Measurements from ENCODE around the gene PRF1. TPM values are rescaled to one million over a fixed set of nuclear protein-coding genes. Genes with fewer than 3 reads are reported as not detected.

Gene PRF1
- total RNA-seq, 1 experiment from 2014 or later = not detected

DNA sequence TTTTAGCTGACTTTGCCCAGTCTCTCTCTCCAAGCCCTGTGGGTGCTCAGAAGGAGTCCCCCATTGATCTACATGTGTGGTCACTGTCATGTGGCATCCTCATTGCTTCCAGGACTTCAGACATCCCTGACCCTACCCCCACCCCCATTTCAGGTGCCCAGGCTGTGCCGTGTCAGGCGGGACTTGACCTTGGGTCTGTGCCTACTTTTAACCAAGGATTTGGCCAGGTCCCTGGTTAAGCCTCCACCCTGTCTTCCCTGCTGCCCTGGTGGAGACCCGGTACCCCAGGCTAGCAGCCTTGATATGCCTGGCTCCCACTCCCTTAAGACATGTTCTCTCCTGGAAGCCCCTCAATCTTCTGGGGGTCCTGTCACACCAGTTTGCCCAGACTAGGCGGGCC is 31.3 kb downstream of the PRF1 start:
- no peak for DNase-seq (ENCODE audit: low read depth, low spot score)
- in situ Hi-C loops (cut with HindIII; ENCODE audit: low pct_unique_long_range_greater_than_20kb, low sequenced_read_pairs) = no loop called here

DNA sequence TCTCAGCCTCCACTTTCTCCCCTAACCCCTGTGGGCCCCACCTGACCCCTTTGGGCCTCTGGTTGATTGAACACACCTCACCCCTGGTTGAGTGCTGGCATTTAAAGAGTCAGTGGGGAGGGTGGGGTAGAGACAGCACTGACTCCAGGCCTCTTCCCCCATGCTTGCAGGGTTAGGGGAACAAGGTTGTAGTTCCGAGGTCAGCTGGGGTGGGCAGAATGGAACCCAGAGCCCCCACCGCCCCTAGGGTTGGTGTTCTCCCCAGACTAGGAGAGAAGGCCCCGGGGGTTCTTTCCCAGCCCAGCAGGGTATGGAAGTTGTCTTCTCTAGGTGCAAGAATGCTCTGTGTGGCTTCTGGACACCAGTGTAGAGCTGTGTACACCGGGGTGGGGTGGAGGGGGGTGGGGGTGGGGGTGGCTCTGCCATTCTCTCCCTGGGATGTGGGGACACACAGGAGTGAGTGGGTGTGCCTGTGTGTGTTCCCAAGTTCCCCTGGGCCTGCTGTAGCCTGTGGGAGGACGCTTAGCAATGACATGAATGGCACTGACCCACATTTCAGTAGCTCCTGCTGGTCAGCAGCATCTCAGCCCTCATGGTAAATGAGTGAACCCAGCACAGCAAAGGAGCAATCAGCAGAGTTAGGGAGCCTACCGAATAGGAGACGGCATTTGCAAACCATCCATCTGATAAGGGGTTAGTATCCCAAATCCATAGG is 33.6 kb downstream of the PRF1 start:
- in situ Hi-C loops (cut with HindIII; ENCODE audit: low pct_unique_long_range_greater_than_20kb, low sequenced_read_pairs) = no loop called here

DNA sequence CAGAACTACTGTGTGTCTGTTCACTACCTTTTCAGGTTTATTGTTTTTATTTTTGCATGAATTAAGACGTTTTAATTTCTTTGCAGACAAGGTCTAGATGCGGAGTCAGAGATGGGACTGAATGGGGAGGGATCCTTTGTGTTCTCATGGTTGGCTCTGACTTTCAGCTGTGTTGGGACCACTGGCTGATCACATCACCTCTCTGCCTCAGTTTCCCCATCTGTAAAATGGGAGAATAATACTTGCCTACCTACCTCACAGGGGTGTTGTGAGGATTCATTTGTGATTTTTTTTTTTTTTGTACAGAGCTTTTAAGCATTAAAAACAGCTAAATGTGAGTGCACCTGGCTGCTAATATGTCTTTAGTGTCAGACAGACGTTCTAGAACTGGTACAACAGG is 34.4 kb downstream of the PRF1 start:
- in situ Hi-C loops (cut with HindIII; ENCODE audit: low pct_unique_long_range_greater_than_20kb, low sequenced_read_pairs) = no loop called here
- no peak for DNase-seq (ENCODE audit: low read depth, low spot score)

More for the DNA sequence above, 33.6 kb downstream of the PRF1 start:
- no peak for DNase-seq (ENCODE audit: low read depth, low spot score)

DNA sequence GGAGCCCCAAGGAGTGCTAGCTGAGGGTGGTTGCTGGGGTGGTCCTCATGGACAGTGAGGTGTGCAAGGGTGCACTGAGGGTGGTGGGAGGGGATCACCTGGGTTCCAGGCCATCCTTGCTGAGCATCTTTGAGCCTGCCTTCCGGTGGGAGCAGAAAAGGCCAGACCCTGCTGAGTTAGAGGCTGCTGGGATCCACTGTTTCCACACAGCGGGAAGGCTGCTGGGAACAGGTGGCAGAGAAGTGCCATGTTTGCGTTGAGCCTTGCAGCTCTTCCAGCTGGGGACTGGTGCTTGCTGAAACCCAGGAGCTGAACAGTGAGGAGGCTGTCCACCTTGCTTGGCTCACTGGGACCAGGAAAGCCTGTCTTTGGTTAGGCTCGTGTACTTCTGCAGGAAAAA is 34.9 kb downstream of the PRF1 start:
- no peak for DNase-seq (ENCODE audit: low read depth, low spot score)
- in situ Hi-C loops (cut with HindIII; ENCODE audit: low pct_unique_long_range_greater_than_20kb, low sequenced_read_pairs) = no loop called here

DNA sequence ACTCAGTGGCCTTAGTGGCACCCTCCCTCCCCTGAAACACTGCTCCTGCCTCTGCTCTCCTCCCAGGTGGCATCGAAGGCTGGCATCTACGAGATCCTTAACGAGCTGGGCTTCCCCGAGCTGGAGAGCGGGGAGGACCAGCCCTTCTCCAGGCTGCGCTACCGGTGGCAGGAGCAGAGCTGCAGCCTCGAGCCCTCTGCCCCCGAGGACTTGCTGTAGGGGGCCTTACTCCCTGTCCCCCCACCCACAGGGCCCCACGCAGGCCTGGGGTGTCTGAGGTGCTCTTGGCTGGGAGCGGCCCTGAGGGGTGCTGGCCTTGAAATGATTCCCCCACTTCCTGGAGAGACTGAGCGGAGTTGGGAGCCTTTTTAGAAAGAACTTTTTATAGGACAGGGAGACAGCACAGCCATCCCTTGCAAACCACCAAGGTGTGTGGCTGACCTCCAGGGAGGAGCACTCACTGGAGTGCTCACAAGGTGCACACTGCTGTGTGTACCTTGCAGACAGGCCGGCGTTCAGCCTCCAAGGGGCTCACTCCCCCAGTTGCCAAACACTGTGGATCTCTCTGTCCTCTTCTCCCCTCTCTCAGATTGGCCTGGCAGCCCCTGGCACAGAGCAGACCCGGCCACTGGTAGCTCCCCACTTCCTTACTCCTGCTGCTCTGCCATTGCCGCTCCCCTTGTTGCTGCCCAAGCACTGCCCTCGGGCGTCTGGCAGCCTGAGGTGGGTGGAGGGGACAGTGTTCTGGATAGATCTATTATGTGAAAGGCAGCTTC is 35.8 kb downstream of the PRF1 start:
- in situ Hi-C loops (cut with HindIII; ENCODE audit: low pct_unique_long_range_greater_than_20kb, low sequenced_read_pairs) = no loop called here
- no peak for DNase-seq (ENCODE audit: low read depth, low spot score)

DNA sequence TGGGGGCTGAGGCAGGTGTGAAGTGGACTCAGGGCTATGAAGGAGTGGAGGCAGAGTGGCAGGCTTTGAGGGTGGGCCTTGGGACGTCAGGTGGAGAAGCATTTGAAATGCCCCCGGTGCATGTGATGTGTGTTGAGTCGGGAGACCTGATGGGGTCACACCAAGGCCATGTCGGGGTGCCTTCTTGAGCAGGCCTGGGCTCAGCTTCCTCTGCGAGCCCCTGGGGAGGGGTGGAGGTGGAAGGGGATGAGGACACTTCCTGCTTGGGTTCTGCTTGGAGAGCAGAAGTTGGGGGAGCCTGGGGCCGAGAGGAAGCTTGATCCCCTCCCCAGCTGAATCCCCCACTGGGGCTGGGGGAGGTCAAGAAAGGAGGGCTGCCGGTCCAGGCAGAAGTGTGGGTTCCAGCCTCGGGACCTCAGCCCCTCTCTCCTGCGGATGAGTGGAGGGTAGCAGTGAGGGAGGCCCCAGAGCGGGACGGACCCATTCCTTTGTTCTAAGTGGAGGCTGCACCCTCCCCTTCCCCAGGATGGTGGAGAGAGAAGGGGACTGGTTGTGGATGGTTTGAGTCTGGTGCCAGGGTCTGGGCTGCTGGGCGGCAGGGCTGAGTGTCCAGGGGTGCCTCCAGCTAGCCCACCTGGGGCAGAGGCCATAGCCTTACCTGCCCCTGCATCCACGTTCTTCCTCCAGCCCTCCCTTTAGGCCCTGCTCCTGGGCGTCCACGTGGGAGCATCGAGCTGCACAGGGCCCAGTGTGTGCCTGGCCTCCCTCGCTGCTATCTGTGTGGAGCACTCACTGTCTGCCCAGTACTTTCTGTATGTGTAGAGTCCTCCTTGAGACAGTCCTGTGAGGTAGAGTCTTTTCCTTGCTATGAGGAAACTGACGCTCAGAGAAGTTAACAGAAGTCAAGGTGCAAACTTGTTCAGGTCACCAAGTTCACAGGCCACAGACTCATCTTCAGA is 36.7 kb downstream of the PRF1 start:
- no peak for DNase-seq (ENCODE audit: low read depth, low spot score)
- in situ Hi-C loops (cut with HindIII; ENCODE audit: low pct_unique_long_range_greater_than_20kb, low sequenced_read_pairs) = no loop called here

DNA sequence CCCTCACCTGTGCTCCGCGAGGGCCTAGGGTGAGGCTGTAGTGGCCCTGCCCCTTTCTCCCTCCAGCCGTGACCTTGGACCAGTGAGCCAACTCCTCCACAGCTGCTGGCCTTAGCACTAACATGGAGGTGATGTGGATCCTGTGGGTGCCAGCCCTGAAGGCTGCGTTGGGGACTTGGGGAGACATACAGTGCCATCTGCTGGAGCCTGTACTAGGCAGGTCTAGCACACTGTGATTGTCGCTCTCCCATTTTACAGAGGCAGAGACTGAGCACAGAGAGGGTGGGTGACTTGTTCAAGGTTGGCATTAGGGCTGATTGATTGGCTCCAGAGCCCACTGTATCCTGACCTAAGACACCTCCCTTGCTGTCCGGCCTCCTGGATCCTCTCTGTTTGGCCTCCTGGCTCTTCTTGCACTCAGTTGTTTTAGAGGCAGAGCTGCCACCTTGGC is 37.6 kb downstream of the PRF1 start:
- no peak for DNase-seq (ENCODE audit: low read depth, low spot score)
- in situ Hi-C loops (cut with HindIII; ENCODE audit: low pct_unique_long_range_greater_than_20kb, low sequenced_read_pairs) = no loop called here

DNA sequence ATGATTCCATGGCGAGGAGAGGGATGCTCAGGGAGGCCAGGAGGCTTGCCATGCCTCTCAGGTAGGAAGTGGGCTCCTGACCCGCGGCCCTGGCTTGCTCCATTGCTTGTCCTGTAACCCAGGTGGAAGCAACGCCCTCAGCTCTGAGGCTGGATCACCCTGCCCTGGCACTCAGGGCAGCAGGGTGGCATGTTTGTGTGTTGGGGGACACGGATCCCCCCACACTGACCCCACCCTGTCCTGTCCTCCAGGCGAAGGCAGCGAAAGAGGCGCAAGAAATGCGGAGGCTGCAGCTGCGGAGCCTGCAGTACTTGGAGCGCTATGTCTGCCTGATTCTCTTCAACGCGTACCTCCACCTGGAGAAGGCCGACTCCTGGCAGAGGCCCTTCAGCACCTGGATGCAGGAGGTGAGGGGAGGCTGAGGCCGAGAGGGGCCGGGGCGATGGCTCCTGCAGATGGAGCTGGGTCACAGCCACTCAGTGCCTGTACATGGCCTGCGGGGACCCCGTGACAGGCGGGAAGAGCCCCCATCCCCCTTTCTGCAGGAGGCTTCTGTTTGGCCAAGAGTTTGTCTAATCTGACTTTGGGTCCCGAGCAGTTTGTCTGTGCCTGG is 38.3 kb downstream of the PRF1 start:
- in situ Hi-C loops (cut with HindIII; ENCODE audit: low pct_unique_long_range_greater_than_20kb, low sequenced_read_pairs) = no loop called here
- DNase-seq (ENCODE audit: low read depth, low spot score) = no peak

DNA sequence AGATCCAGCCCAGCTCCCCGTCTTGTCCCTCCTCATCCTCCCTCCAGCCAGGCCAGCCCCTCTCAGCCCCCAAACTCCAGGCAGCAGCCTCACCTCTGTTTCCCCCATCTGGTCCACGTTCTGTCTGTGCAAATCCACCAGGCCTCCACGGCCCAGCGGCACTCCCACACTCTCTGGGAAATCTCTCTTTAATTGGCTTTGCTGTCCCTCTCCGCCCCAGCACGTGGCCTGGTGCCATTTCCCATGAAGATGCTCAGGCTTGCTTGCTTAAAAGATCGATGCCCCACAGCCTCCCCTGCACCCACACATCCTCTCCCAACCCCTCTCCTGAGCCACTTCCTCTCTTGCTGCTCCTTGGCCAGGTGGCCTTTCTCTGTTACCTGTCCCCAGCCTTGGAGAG is 39.3 kb downstream of the PRF1 start:
- no peak for DNase-seq (ENCODE audit: low read depth, low spot score)
- in situ Hi-C loops (cut with HindIII; ENCODE audit: low pct_unique_long_range_greater_than_20kb, low sequenced_read_pairs) = no loop called here

DNA sequence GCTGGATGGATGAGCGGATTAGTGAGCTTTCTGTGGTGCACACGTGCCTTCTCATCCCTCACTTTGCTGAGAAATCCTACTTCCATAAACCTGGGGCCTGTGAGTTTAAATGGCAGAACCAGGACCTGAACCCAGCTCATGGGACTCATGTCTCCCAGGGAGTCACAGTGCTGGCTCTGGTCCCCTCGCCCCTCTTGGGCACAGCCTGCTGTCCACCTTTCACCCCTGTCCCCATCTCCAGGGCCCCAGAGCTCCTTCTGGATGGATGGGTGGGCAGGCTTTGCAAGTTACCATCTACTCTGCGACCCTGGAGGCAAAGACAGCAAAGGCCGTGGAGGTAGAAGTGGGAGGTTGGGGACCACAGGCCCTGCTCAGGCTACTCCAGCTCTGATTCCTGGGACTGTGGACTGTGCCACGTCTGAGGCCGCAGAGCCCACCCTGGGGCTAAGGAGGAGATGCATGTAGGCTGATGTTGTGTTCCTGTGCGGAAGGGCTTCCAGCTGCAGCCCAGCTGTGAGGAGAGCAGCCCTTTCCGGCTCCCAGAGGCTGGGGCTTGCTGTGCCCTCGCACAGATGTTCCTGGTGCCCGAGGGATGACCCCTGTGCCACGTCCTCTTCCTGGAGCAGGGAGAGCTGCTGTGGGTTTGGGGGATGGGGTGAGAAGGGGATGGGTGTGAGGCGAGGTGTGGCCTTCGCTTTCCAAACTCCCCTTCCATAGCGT is 40.3 kb downstream of the PRF1 start:
- no peak for DNase-seq (ENCODE audit: low read depth, low spot score)
- in situ Hi-C loops (cut with HindIII; ENCODE audit: low pct_unique_long_range_greater_than_20kb, low sequenced_read_pairs) = no loop called here

DNA sequence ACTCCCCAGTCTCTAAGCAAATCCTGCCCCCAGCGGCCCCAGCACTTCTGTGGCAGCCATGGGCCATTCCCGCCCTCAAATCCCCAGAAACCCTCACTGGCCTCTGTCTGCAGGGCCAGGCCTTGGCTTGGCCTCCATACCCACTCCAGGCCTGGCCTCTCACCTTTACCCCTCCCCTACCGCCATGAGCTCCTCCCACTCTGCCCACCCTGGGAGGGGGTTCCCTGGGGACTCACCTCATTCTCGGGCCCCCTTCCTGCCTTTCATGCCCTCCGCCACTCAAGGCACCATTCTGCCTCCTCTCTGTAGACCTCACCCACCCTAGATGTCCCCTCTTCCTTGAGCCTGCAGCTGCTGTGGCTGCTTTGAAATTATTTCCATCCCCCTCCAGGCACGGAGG is 41.0 kb downstream of the PRF1 start:
- no peak for DNase-seq (ENCODE audit: low read depth, low spot score)
- in situ Hi-C loops (cut with HindIII; ENCODE audit: low pct_unique_long_range_greater_than_20kb, low sequenced_read_pairs) = no loop called here

DNA sequence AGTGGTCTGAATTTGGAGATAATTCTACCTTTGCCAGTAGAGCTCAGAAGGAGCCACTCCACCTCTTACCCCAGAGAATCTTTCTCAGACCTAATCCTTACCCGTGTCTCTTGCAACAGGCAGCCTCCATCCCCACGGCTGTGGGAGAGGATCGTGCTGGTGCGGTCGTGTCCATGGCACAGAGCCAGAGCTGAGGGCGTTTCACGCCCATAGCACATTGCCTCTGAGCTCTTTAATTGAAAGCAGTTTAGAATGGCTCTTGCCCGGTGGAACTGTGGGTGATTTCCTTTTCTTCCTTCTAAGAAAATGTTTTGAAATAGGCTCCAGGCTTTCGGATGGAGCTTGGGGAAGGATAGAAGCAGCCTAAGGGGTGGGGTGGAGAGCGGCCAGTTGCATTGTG is 41.5 kb downstream of the PRF1 start:
- DNase-seq (ENCODE audit: low read depth, low spot score) = no peak
- in situ Hi-C loops (cut with HindIII; ENCODE audit: low pct_unique_long_range_greater_than_20kb, low sequenced_read_pairs) = no loop called here

DNA sequence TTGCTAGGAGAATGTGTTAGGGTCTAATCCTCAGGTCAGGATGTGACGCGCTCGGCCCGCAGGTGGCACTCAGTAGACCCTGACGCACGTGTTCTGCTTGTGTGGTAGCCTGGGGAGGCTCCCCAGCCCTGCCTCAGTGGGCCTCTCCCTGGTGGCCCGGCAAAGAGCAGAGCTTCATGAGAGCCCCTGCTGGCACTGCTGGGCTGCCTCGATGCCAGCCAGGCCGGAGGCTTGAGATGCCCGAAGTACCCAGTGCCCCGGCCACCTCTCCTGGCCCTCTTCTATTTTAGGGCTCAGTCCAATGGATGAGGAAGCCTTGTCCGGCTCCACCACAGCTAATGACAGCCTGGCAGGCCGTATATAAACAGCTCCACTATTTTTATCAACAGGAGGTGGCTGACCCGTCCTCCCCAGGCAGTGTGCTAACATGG is 42.0 kb downstream of the PRF1 start:
- no peak for DNase-seq (ENCODE audit: low read depth, low spot score)
- in situ Hi-C loops (cut with HindIII; ENCODE audit: low pct_unique_long_range_greater_than_20kb, low sequenced_read_pairs) = no loop called here

DNA sequence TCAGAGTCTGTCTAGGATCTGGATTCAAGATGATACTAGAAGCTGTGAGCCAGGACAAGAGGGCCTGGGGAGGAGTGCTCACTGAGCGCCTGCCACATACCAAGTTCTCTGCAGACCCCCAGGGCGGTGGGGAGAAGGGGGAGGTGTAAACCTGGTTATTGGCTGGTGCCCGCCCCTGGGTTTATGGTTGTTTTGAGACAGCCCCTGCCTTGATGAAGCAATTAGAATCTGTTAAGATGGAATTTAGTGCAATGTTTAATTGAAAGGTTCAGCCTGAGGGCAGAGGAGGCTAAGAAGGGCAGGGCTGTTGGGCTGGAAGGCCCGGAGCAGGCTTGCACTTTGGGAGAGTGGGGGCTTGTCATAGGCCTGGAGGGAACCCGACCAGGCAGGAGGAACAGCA is 42.7 kb downstream of the PRF1 start:
- no peak for DNase-seq (ENCODE audit: low read depth, low spot score)
- in situ Hi-C loops (cut with HindIII; ENCODE audit: low pct_unique_long_range_greater_than_20kb, low sequenced_read_pairs) = no loop called here

DNA sequence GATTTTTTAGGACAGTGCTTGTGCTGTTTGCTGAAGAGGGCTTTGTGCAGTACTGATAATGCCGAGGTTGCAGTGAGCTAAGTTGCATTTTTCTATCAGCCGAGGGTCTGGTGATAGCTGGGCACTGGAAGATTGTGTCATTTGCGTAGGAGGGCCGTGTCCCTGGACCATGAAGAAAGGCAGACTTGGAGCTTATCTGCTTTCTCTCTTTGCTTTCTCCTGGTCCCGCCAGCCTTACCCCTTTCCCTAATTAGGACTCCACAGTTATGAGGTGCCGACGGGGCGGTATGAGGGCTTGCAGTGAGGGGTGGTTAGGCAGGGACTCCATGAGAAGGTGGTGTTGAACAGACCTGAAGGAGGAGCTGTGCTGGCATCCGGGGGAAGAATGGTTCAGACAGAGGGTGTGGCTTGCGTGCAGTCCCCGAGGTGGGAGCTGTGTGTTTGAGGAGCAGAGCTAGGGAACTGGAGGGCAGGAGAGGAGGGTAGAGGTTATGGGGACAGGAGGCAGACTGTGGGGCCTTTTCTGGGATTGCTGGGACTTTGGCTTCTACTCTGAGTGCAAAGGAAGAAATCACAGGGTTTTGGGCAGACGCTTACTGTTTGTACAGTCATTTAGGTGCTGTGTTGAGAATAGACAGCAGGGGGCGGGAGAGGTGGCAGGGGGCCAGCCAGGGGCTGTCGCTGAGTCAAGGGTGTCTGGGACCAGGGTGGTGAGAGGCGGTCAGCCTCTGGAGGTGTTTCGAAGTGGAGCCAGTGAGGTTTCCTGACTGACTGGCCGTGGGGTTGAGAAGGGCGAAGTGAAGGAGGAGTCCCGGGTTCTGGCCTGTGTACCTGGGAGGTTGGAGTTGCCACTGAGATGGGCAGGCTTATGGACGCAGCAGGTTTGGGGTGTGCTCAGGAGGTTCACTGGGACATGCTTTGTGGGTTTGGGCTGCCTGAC is 43.4 kb downstream of the PRF1 start:
- peak; percentile 73 for DNase-seq (ENCODE audit: low read depth, low spot score)
- in situ Hi-C loops (cut with HindIII; ENCODE audit: low pct_unique_long_range_greater_than_20kb, low sequenced_read_pairs) = no loop called here

DNA sequence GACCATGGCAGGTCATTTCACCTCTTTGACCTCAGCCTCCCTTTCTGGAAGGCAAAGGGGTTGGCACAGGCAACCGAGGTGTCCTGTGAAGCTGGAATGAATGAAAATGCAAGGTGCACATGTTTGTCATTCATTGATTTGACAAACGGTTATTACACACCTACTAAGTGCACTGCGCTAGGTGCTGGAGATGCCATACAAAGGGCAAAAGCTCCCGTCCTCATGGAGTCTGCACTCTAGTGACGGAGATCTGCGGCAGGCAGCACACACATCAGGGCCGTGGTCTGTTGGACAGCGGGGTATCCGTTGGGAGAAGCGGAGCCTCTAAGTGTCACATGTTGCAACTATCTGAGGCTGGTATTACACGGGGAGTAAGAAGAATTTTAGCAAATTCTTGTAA is 44.2 kb downstream of the PRF1 start:
- in situ Hi-C loops (cut with HindIII; ENCODE audit: low pct_unique_long_range_greater_than_20kb, low sequenced_read_pairs) = no loop called here
- no peak for DNase-seq (ENCODE audit: low read depth, low spot score)

All from SK-MEL-5 (cell line).